Stimulated activated CD4-positive, alpha-beta T cell treated with anti-CD3 and anti-CD28 coated beads, TNF-alpha, amount 100 ng/mL, for 24 hours (primary cell): ENCODE measurements around the gene SERPINB13.

Experiments used
- DNase-seq, 3 experiments: peaks; one replicate each; pipeline ENCODE4 v3.0.0-alpha.2; 2020; ENCODE audit warnings: low read depth in 3 of 3

Gene SERPINB13

GRCh38 chr18:63586966-63587365, at the start of gene SERPINB13:
Gene SERPINB13, plus strand, starts transcription at chr18:63587343. Its CDS starts 1,325 bp downstream, at chr18:63588668.
- no peak for DNase-seq

GRCh38 chr18:63539904-63540510, 47.1 kb upstream of the SERPINB13 start:
- DNase-seq, result no peak

- DNase-seq, result no peak
Observed at GRCh38 chr18:63542069-63542468, 45.1 kb upstream of the SERPINB13 start, which contains the start of gene SERPINB12. Gene SERPINB12, plus strand, starts transcription at chr18:63542369. Its CDS starts 13,791 bp downstream, at chr18:63556160.

- DNase-seq, result no peak
Observed at GRCh38 chr18:63544017-63544416, 43.1 kb upstream of the SERPINB13 start.

- no peak for DNase-seq
Observed at GRCh38 chr18:63545000-63545399, 42.1 kb upstream of the SERPINB13 start.

GRCh38 chr18:63550068-63550467, 37.1 kb upstream of the SERPINB13 start:
- DNase-seq, result no peak

- DNase-seq, result no peak
Observed at GRCh38 chr18:63551769-63552168, 35.4 kb upstream of the SERPINB13 start.

GRCh38 chr18:63552581-63552980, 34.6 kb upstream of the SERPINB13 start:
- no peak for DNase-seq

- DNase-seq, result no peak
Observed at GRCh38 chr18:63553081-63553480, 34.1 kb upstream of the SERPINB13 start.

- DNase-seq, result no peak
Observed at GRCh38 chr18:63559567-63560491, 27.3 kb upstream of the SERPINB13 start.

- DNase-seq, result no peak
Observed at GRCh38 chr18:63562284-63562683, 24.9 kb upstream of the SERPINB13 start.

- no peak for DNase-seq
Observed at GRCh38 chr18:63564021-63564420, 23.1 kb upstream of the SERPINB13 start.

GRCh38 chr18:63564561-63564960, 22.6 kb upstream of the SERPINB13 start:
- no peak for DNase-seq

GRCh38 chr18:63567276-63567675, 19.9 kb upstream of the SERPINB13 start:
- no peak for DNase-seq

- DNase-seq, result no peak
Observed at GRCh38 chr18:63567825-63568224, 19.3 kb upstream of the SERPINB13 start.

- DNase-seq, result no peak
Observed at GRCh38 chr18:63570721-63571120, 16.4 kb upstream of the SERPINB13 start.

- DNase-seq, result no peak
Observed at GRCh38 chr18:63575681-63576080, 11.5 kb upstream of the SERPINB13 start.

- no peak for DNase-seq
Observed at GRCh38 chr18:63578357-63578958, 8.7 kb upstream of the SERPINB13 start.

- DNase-seq, result no peak
Observed at GRCh38 chr18:63579616-63580015, 7.5 kb upstream of the SERPINB13 start.

- no peak for DNase-seq
Observed at GRCh38 chr18:63585988-63586387, 1.2 kb upstream of the SERPINB13 start.

- DNase-seq, result no peak
Observed at GRCh38 chr18:63586431-63586830, 712 bp upstream of the SERPINB13 start.

- DNase-seq, result no peak
Observed at GRCh38 chr18:63588909-63589308, 1.8 kb downstream of the SERPINB13 start.

- no peak for DNase-seq
Observed at GRCh38 chr18:63590373-63590772, 3.2 kb downstream of the SERPINB13 start.
